AG09309 (cell line): ENCODE data around the gene CISTR.

Experiments used
- DNase-seq: peaks from one replicate; pipeline ENCODE4 v3.0.0-alpha.2; 2010; ENCODE audit warnings: low read depth
- H3K4me3 ChIP-seq: 2 replicates; pipeline ENCODE4 v1.5.1; 2011; ENCODE audit warnings: mild to moderate bottlenecking, low read depth, low read length, moderate library complexity; ENCODE audit not compliant: control insufficient read depth
- CTCF ChIP-seq: IDR thresholded peaks from 2 replicates; pipeline ENCODE4 v1.5.1; 2011; ENCODE audit warnings: mild to moderate bottlenecking, low read depth, low read length, inconsistent platforms; ENCODE audit not compliant: insufficient read depth, control insufficient read depth; ENCODE audit errors: missing control alignments

Gene CISTR

GRCh38 chr12:53733807-53734200, 18.0 kb downstream of the CISTR start:
- no peak for DNase-seq
- H3K4me3 ChIP-seq, result no peak overlapping the region
- TF ChIP-seq CTCF, result no peak

GRCh38 chr12:53733051-53733806, 18.6 kb downstream of the CISTR start:
- TF ChIP-seq CTCF, result no peak
- DNase-seq, result no peak
- no peak overlapping the region for H3K4me3 ChIP-seq

GRCh38 chr12:53729644-53730043, 22.1 kb downstream of the CISTR start:
- TF ChIP-seq CTCF, result no peak
- no peak for DNase-seq
- H3K4me3 ChIP-seq, result no peak overlapping the region

GRCh38 chr12:53728206-53728605, 23.6 kb downstream of the CISTR start:
- TF ChIP-seq CTCF, result no peak
- DNase-seq, result no peak
- H3K4me3 ChIP-seq, result no peak overlapping the region

- TF ChIP-seq CTCF, result no peak
- peak; percentile 83 for DNase-seq
- H3K4me3 ChIP-seq, result peak within 1 kb of the TSS; percentile 81
Observed at GRCh38 chr12:53727310-53728041, 24.3 kb downstream of the CISTR start, which contains the start of gene CALCOCO1. TSS of gene CALCOCO1 (minus strand) at chr12:53727452. CDS start at chr12:53725242, 2,210 bp downstream.

- DNase-seq, result no peak
- peak overlapping the region; percentile 81 for H3K4me3 ChIP-seq
- no peak for TF ChIP-seq CTCF
Observed at GRCh38 chr12:53726946-53727309, 24.9 kb downstream of the CISTR start.
